ENCODE results near the gene NBPF26. TPM values are rescaled to one million over a fixed set of nuclear protein-coding genes. Genes with fewer than 3 reads are reported as not detected.
"Not testable (repeated sequence)": the region's sequence is repeated elsewhere in the genome, so short reads cannot be mapped to it uniquely, and the experiment has no call there.

The NBPF26 gene
- total and polyA plus RNA-seq, 8 donors, result 4.3 to 25.1 (median 9.2) TPM

DNA sequence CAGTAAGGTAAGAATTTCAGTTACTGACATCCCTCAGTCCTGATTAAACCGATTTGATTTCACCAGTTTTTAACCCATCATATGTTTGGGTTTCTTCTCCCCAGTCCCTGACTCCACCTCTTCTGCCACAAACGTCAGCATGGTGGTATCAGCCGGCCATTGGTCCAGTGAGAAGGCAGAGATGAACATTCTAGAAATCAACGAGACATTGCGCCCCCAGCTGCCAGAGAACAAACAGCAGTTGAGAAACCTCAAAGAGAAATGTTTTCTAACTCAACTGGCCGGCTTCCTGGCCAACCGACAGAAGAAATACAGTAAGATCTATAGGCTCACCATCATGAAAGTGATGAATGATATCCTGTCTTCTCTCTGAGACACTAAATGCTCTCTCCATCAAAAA, 81.7 kb downstream of the NBPF26 start:
- 67 to 72% methylated on average over 7 of the region's 7 CpGs for WGBS, 2 donors
- H3K27ac ChIP-seq; ATAC-seq; DNase-seq; intact Hi-C loops (cut with DNase I); H3K9me3 ChIP-seq; H3K4me3 ChIP-seq; H3K36me3 ChIP-seq; H3K4me1 ChIP-seq; H3K27me3 ChIP-seq; FAIRE-seq: not testable (repeated sequence)

DNA sequence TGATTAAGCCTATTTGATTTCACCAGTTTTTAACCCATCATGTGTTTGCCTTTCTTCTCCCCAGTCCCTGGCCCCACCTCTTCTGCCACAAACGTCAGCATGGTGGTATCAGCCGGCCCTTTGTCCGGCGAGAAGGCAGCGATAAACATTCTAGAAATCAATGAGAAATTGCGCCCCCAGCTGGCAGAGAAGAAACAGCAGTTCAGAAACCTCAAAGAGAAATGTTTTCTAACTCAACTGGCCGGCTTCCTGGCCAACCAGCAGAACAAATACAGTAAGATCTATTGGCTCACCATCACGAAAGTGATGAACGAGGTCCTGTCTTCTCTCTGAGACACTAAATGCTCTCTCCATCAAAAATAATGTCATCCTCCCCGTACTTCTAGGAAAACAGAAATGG, 88.1 kb downstream of the NBPF26 start:
- H3K27ac ChIP-seq; H3K4me3 ChIP-seq; H3K27me3 ChIP-seq; H3K4me1 ChIP-seq; H3K9me3 ChIP-seq; intact Hi-C loops (cut with DNase I); ATAC-seq; H3K36me3 ChIP-seq; FAIRE-seq: not testable (repeated sequence)
- DNase-seq, result peak in 3 of 6 donors; percentile 1 to 49 (median 23)
- TF ChIP-seq, protein P1, sequence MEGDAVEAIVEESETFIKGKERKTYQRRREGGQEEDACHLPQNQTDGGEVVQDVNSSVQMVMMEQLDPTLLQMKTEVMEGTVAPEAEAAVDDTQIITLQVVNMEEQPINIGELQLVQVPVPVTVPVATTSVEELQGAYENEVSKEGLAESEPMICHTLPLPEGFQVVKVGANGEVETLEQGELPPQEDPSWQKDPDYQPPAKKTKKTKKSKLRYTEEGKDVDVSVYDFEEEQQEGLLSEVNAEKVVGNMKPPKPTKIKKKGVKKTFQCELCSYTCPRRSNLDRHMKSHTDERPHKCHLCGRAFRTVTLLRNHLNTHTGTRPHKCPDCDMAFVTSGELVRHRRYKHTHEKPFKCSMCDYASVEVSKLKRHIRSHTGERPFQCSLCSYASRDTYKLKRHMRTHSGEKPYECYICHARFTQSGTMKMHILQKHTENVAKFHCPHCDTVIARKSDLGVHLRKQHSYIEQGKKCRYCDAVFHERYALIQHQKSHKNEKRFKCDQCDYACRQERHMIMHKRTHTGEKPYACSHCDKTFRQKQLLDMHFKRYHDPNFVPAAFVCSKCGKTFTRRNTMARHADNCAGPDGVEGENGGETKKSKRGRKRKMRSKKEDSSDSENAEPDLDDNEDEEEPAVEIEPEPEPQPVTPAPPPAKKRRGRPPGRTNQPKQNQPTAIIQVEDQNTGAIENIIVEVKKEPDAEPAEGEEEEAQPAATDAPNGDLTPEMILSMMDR (IDR thresholded peaks at IDR 0.05), result peak in 1 of 4 donors; percentile 22
- 5 to 7% methylated on average over 10 of the region's 10 CpGs for WGBS, 2 donors

DNA sequence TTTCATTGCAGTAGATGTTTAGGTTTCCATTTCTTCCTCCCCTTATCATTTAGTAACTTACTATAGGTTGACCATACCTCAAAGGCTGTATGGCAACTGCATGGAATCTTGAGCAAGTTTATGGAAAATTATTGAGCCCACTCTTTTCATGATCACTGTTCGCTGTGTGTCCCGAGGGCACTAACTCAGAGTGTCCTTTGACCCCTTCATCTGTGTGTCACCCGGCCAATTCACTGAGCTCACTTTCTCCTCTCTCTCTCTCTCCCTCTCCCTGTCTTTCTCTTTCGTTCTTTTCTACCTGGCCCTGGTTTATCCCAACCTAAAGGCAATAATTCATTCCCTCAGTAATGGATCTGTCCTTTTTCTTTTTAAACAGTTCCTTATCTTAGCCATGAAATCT, 101.3 kb downstream of the NBPF26 start:
- no CpG with 5 or more reads among the region's 4 CpGs for WGBS, 2 donors
- ATAC-seq; H3K9me3 ChIP-seq; DNase-seq; FAIRE-seq; H3K27me3 ChIP-seq; H3K4me3 ChIP-seq; H3K4me1 ChIP-seq; H3K27ac ChIP-seq; H3K36me3 ChIP-seq; intact Hi-C loops (cut with DNase I): not testable (repeated sequence)

DNA sequence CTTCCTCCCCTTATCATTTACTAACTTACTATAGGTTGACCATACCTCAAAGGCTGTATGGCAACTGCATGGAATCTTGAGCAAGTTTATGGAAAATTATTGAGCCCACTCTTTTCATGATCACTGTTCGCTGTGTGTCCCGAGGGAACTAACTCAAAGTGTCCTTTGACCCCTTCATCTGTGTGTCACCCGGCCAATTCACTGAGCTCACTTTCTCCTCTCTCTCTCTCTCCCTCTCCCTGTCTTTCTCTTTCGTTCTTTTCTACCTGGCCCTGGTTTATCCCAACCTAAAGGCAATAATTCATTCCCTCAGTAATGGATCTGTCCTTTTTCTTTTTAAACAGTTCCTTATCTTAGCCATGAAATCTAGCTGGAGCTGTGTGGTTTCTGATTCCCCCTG, 102.9 kb downstream of the NBPF26 start:
- H3K4me3 ChIP-seq; DNase-seq; H3K4me1 ChIP-seq; H3K27ac ChIP-seq; H3K27me3 ChIP-seq; H3K36me3 ChIP-seq; H3K9me3 ChIP-seq; ATAC-seq; intact Hi-C loops (cut with DNase I); FAIRE-seq: not testable (repeated sequence)
- WGBS, 2 donors, result 83% methylated on average over 2 of the region's 4 CpGs; no CpG with 5 or more reads in 1 of the 2 donors

DNA sequence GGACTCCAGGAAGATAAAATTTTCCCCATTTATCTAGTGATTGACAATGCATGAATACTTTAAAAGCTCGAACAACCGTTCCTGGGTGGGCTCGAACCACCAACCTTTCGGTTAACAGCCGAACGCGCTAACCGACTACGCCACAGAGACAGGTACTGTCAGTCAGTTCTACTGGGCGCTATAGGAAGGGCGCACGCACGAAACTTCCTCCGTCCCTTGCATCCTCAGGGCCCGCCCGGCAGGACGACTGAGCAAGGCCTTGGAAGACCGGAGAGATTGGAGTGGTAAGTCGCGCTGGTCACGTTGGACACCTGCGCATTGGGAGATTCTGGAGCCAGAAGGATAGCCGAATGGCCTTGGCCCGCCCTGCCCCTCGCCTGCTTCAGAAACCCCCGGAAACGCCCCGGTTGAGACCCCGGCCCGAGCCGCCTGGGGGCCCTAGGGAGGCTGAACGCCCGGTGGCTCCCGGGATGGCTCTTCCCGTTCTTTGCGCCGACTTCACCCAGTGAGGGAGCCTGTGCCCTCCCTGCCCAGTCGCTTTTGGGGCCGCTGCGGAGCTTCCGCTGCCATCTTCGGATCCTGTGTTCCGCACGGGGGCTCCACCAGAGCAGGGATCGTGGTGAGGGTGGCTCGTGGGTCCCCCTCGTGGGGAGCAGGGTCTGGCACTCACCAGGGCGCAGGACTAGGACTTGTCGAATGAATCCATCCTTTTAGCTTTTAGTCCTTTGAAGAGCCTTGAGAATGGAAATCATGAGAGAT, 120.6 kb downstream of the NBPF26 start:
- 1 to 2% methylated on average over 35 to 49 of the region's 49 CpGs for WGBS, 2 donors
- H3K27me3 ChIP-seq; H3K36me3 ChIP-seq; H3K9me3 ChIP-seq; FAIRE-seq; H3K4me1 ChIP-seq; intact Hi-C loops (cut with DNase I); ATAC-seq: not testable (repeated sequence)
- peak overlapping the region in 3 of 4 donors; percentile 49 to 77 (median 57) for H3K27ac ChIP-seq
- peak; percentile 26 to 88 (median 70) for DNase-seq
- TF ChIP-seq, protein P1 (IDR thresholded peaks at IDR 0.05), result peak in 1 of 4 donors; percentile 19
- H3K4me3 ChIP-seq, result peak overlapping the region in 2 of 4 donors; percentile 25 to 50

DNA sequence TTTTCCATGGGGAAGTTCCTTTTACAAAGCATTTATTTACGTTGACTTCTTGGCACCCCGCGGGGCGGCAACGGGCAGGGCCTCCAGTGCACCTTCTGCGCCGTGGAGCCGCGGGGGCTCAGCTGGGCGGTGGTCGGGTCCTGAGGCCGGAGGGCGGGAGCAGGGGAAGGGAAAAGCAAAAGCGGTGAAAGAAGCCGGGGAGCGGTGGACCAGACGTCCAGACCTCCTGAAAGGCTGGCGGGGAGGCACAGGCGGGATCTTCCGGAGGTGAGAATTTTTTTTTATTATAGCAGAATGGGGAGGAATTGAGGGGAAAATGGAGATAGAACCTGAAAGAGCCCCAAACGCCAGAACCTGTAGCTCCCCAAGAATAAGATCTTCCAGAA, 121.2 kb downstream of the NBPF26 start:
- ATAC-seq; intact Hi-C loops (cut with DNase I); H3K4me1 ChIP-seq; H3K9me3 ChIP-seq; FAIRE-seq; H3K36me3 ChIP-seq; H3K27me3 ChIP-seq: not testable (repeated sequence)
- WGBS, 2 donors, result 13 to 16% methylated on average over 12 to 15 of the region's 21 CpGs
- H3K4me3 ChIP-seq, result peak overlapping the region in 1 of 4 donors; percentile 50
- DNase-seq, result peak in 2 of 6 donors; percentile 11 to 28
- H3K27ac ChIP-seq, result peak overlapping the region in 1 of 4 donors; percentile 77

DNA sequence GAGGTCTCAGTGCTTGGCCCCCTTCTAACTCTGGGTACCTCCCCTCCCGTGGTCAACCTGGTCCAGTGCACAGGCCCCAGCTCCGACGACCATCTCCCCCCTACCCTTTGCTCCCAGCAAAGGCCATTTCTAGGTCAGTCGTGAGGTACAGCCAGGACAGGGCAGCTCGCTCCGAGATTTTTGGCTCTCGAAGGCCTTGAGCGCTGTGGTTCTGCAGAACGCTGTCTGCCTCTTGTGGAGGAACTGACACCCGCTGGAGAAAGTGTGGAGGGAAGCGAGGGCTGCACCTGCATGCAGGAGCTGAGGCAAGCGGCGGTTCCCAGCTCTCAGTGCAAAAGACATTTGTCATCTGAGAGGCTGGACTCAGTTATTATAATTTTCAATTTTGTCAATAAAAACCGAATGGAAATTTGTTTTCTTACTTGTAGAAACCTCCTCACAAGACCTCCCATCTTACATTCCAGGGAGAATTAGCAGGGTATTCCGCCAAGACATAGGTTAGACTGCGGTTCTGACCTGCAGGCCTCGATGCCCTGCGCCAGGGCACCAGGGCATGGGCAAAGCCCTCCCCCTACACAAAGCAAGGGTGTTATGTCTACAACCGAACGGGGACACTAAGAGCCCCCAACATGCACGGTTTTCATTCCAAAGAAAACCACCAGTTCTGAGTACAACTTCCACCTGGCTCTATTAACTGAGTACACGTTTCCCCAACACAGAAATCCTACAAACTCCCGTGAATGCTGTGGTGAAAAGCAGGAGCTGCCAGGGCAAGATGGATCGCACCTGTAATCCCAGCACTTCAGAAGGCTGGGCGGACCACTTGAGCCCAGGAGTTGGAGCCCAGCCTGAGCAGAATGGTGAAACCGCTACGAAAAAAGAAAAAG, 125.9 kb downstream of the NBPF26 start:
- FAIRE-seq; H3K36me3 ChIP-seq; H3K4me1 ChIP-seq; H3K27me3 ChIP-seq; intact Hi-C loops (cut with DNase I); H3K9me3 ChIP-seq: not testable (repeated sequence)
- ATAC-seq (peak; percentile 18 to 35 (median 26)), DNase-seq (peak in 3 of 6 donors; percentile 14 to 50 (median 21))
- 28 to 38% methylated on average over 18 to 19 of the region's 27 CpGs for WGBS, 2 donors
- H3K27ac ChIP-seq, result peak overlapping the region in 3 of 4 donors; percentile 42 to 88 (median 83)
- H3K4me3 ChIP-seq, result peak overlapping the region in 1 of 4 donors; percentile 39

DNA sequence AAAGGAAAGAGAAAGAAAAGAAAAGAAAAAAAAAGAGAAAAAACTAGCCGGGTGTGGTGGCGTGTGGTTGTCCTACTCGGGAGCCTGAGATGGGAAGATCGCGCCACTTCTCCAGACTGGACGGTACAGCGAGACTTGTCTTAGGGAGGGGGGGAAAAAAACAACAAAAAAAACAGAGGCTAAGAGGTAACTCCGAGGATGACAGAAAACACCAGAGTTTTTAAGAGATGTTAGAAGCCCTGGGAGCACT, 126.5 kb downstream of the NBPF26 start:
- H3K27me3 ChIP-seq; intact Hi-C loops (cut with DNase I); H3K36me3 ChIP-seq; H3K4me1 ChIP-seq; H3K9me3 ChIP-seq; FAIRE-seq: not testable (repeated sequence)
- H3K27ac ChIP-seq, result peak overlapping the region; percentile 42 to 88 (median 69)
- 3 to 4% methylated on average over 8 of the region's 8 CpGs for WGBS, 2 donors
- ATAC-seq (peak in 3 of 4 donors; percentile 23 to 58 (median 55)), DNase-seq (peak in 2 of 6 donors; percentile 31 to 35)
- H3K4me3 ChIP-seq, result peak overlapping the region in 2 of 4 donors; percentile 33 to 39

DNA sequence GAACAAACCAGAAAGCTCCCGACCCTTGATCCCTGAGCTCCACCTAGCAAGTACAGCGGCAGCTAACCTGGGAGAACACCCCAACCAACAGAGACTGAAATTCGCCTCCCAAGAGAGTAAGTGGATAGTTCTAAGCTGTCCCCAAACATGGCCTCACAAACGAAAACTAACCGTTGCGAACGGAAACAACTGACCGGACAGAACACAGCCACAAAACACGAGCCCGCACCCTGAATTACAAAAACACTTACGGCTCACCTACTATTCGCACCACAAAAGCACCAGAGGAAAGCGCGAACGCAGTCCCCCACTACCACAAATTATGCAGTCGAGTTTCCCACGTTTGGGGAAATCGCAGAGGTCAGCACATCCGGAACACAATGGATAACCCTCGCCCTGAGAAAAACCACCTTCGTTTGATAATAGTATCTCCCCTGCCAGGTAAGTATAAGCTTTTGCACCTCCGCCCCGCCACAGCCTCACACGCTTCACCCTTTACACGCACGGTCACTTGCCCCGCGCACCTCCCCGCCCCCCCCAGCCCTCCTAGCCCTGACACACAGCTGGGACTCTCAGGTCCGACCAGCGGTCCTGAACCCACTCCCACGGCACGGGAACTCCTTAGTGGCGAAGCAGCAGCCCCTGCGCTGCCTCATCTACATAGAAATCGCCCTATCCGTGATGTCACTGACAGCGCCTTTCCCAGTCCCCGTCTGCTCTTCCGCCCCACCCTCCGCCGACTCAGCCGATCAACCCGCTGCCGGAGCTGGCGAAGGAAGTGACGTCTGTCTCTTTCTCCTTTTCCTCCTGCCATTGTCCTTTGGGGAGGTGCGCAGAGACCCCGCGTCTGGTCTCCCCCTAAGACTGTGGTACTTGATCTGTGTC, 127.0 kb downstream of the NBPF26 start:
- intact Hi-C loops (cut with DNase I); FAIRE-seq: not testable (repeated sequence)

More for the DNA sequence above, 127.0 kb downstream of the NBPF26 start:
- not testable (repeated sequence) for H3K4me1 ChIP-seq, H3K36me3 ChIP-seq, H3K9me3 ChIP-seq, H3K27me3 ChIP-seq
- Histone ChIP-seq H3K27ac (peak overlapping the region; percentile 42 to 88 (median 69)), H3K4me3 (peak overlapping the region in 2 of 4 donors; percentile 33 to 39)
- WGBS, 2 donors, result 0 to 1% methylated on average over 41 to 50 of the region's 50 CpGs
- DNase-seq (peak; percentile 74 to 91 (median 83)), ATAC-seq (peak; percentile 86 to 92 (median 88))

Data from pancreas (tissue), 10 donors.